HG03575 (cell line): ENCODE results near the gene OR4N2.
"Not testable (repeated sequence)": the region's sequence is repeated elsewhere in the genome, so short reads cannot be mapped to it uniquely, and the experiment has no call there.

Source experiments
- ATAC-seq: cut with Tn5 transposase; IDR thresholded peaks from one replicate; pipeline ENCODE4 v1.9.1; 2021; ENCODE audit not compliant: unreplicated experiment, insufficient number of reproducible peaks, low FRiP score; ENCODE audit errors: extremely low read depth

Gene OR4N2

DNA sequence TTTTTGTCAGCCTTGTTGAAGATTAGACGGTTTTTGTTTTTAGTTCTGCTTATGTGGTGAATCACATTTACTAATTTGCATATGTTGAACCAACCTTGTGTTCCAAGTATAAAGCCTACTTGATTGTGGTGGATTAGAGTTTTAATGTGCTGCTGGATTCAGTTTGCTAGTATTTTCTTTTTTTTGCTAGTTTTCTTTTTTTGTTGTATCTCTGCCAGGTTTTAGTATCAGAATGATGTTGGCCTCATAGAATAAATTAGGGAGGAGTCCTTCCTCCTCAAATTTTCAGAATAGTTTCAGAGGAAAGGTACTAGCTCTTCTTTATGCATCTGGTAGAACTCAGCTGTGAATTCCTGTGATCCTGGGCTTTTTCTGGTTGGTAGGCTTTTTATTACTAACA, at the start of gene OR4N2:
TSS of gene OR4N2 (plus strand) at position 301 of the 400 bp plus-strand sequence. CDS start 23,679 bp downstream, outside the sequence.
- not testable (repeated sequence) for ATAC-seq

DNA sequence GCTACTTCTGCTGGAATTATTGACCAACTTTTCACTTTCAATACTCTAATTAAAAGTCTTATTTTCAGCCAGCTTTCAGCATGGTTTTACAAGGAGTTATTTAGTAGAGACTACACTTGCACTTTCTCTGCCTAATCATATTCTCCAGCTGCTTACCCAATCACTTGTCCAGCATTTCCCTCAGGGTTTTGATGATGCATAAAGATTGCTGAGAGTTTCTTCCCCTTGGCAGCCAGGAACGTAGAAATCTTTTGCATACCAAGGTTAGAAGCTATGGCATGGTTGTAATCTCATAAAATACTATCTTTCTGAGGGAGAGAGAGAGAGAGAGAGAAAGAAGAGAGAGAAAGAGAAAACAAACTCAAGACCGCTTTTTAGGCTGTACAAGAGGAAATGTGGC, 49.4 kb upstream of the OR4N2 start:
- ATAC-seq: no peak

DNA sequence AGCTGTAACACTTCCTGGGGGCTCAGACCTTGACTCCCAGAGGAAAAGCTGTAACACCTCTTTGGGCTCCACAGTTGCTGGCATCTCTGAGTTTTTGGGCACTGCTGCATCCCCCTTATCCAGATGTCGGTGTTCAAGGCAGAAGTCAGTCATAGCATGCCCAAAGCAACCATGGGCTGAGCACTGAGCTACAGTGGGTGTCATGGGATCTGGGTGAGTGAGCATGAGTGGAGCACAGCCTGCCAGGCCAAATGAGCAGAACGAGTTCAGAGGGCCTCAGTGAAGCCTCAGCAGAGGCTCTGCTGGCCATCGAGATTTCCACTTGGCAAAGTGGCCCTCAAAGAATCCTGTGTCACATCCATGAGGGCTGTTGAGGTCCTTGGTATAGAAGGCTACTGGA, 32.1 kb upstream of the OR4N2 start:
- ATAC-seq: not testable (repeated sequence)

DNA sequence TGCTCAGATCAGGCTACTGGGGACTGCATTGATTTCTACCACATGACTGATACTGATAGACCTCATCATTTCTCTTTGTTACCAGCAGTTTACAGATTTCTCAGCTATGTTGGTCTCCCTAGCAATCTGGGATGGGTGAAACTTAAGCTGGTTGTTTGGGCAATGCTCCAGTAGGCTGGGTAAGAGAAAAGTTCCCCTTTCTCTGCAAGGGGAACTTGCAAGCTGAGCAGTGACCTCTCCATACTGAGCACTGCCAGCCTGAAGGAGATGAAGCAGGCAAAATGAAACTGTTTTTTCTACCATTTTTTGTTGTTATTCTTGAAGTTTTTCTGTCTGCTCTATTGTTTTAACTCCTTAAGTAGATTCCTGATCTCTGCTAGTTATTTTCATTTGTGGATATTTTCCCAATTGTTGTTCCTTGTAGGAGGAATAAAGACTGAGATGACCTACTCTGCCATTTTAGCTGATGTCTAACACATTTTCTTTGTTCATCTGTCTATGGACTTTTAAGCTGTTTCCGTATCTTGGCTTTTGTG, 31.6 kb upstream of the OR4N2 start:
- no peak for ATAC-seq

DNA sequence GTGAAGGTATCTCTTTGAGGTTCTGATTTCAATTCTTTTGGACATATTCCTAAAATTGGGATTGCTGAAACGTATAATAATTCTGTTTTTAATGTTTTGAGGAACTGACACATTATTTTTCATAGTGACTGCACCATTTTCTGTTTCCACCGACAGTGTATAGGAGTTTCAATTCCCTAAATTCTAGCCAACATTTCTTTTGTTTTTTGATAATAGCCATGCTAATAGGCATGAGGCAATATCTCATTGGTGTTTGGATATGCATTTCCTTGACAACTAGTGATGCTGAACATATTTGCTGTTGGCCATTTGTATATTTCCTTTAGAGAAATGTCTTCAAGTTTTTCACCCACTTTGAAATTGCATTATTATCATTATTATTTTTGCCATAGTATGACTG, 31.1 kb upstream of the OR4N2 start:
- ATAC-seq: not testable (repeated sequence)

- not testable (repeated sequence) for ATAC-seq
These were observed 30.4 kb upstream of the OR4N2 start, which contains the start of gene OR4M1 for GRCh38 chr14:19773204-19773603. OR4M1 (plus strand) TSS chr14:19773504; CDS start chr14:19780323, 6,819 bp downstream.

- no peak for ATAC-seq
These were observed 28.0 kb upstream of the OR4N2 start for GRCh38 chr14:19775587-19775986.

- ATAC-seq: not testable (repeated sequence)
These were observed 17.7 kb upstream of the OR4N2 start for GRCh38 chr14:19785848-19786247.

DNA sequence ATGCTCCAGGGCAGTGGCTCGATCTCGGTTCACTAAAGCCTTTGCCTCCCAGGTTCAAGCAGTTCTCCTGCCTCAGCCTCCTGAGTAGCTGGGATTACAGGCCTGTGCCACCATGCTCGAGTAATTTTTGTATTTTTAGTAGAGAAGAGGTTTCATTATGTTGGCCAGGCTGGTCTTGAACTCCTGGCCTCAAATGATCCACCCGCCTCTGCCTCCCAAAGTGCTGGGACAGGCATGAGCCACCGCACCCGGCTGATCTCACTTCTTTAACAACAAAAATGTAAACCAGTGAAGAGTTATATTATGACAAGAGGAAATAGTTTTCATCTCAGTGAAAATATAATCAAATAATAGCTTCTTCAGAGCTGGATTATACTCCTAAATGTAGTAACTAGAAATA, 16.3 kb upstream of the OR4N2 start:
- not testable (repeated sequence) for ATAC-seq

DNA sequence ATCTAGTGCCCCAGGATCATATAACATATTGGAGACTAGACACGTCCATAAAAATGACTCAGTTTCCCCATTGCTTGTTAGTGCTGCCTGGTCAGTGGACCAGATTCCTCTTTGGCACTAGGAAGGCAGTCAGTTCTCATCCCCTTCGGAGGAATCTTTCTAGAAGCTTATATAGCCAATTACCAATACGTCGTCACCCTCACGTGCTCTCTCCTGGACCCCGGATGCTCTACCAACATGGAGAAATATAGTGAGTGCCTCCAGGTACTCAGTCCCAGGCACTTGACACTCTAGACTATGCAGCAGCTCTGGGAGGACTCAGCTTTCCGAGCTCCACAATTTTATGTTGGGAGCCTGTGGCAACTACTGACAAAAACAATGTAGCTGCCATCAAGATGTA, 15.4 kb upstream of the OR4N2 start:
- not testable (repeated sequence) for ATAC-seq

GRCh38 chr14:19796520-19797108, 7.0 kb upstream of the OR4N2 start:
- ATAC-seq: not testable (repeated sequence)

- no peak for ATAC-seq
These were observed 3.7 kb upstream of the OR4N2 start for GRCh38 chr14:19799880-19800279.

DNA sequence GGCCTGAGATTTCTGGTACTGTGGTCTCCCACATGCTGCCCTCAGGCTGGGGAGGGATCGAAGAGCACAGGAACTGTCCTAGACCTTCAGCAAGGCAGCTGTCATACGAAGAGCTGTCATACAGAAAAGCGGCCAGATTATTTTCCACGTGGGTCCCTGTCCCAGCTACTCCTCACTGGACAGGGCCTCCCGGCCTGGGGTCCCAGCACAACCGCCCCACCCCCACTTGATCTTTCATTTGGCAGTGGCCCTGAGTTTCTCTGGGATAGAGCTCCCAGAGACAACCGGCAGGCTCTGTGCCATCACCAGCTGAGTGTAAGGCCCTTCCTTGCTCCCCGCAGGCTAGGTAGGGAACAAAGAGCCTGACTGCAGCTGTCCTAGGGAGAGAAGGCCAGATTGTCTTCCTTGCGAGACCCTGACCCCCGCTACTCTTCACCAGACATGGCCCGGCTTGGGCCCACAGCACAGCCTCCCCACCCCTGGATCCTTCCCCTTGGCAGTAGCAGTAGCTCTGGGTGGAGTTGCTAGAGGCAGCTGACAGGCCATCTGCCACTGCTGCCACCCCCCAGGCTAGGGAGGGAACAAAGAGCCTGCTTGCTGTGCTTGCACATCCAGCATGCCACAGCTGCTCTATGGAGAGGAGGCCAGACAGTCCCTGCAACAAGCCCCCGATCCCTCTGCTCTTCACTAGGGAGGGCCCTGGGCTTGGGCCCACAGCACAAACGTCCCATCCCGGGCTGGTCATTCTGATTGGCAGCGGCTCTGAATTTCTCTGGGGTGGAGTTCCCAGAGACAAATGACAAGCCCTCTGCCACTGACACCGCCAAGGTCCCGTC, 3.1 kb upstream of the OR4N2 start:
- ATAC-seq: no peak

GRCh38 chr14:19801118-19801464, 2.5 kb upstream of the OR4N2 start:
- ATAC-seq: no peak

DNA sequence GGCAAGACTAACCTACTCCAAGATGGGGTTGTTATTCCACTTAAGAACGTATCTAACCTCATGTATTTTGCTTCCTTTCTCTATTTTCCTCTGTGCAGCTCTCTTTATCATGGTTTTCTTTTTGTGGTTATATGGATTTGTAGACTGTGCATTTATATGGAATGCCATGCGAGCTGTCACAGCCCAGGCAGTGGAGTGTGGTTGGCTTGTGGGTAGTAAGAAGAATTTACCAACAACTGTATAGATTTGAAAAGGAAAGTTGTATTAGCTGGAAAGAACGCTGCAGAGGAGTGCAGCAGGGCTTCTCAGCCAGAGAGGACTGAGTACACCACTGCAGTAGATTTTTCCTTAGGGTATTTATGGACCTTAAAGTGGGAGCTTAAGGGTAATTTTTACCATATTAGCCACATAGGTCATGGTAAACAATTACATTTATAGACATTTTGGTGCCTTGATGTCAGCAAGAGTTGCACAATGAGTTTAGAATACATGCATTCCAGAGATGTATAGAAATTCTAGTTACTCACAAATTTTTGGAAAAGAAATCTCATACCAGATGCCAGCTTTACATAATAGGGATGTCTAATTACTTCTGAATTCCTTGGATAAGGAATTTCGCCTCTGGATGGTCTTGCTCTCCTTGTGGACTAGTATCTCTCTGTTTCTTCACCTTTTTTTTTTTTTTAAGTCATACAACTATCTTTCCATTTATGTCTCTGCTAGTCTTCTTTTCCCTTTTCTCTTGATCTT, 9.8 kb downstream of the OR4N2 start:
- ATAC-seq: not testable (repeated sequence)

GRCh38 chr14:19819879-19820278, 16.3 kb downstream of the OR4N2 start:
- not testable (repeated sequence) for ATAC-seq

- ATAC-seq: not testable (repeated sequence)
These were observed 17.4 kb downstream of the OR4N2 start for GRCh38 chr14:19821016-19821415.

GRCh38 chr14:19823178-19823577, 19.6 kb downstream of the OR4N2 start:
- ATAC-seq: no peak

DNA sequence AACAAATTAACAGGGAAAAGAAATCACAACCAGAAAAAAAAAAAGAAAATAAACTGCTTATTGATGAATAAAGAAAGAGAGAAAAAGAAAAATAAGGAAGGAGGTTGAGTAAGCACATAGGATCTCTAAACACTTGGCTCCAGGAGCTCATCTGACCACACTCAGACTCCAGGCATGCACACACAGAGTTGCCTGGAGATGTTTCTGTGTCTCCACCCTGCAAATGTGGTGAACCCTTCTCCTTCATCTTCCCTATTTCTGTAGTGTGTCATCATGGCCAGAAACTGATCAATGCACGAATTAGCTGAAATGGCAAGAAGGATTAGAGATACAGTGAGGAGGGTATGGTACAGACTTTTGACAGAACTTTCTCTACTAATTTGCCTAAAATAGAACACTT, 20.2 kb downstream of the OR4N2 start:
- no peak for ATAC-seq
